Measurements from ENCODE around the gene ERBB4.

DNA sequence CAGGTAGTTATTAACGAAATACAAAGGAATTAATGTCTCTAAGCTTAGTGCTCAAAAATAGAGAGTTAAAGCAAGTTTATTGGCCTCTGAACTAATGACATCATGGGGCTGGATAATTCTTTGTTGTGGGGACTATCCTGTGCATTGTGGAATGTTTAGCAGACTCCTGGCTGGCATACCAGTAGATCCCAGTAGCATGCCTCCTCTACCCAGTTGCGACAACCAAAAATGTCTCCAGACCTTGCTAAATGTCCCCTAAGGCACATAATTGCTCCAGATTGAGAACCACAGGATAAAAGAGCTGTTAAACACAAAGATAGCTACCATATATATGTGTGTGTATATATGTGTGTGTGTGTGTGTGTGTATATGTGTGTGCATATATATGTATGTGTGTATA lies 194.5 kb downstream of the ERBB4 start:
- TF ChIP-seq, protein P1, sequence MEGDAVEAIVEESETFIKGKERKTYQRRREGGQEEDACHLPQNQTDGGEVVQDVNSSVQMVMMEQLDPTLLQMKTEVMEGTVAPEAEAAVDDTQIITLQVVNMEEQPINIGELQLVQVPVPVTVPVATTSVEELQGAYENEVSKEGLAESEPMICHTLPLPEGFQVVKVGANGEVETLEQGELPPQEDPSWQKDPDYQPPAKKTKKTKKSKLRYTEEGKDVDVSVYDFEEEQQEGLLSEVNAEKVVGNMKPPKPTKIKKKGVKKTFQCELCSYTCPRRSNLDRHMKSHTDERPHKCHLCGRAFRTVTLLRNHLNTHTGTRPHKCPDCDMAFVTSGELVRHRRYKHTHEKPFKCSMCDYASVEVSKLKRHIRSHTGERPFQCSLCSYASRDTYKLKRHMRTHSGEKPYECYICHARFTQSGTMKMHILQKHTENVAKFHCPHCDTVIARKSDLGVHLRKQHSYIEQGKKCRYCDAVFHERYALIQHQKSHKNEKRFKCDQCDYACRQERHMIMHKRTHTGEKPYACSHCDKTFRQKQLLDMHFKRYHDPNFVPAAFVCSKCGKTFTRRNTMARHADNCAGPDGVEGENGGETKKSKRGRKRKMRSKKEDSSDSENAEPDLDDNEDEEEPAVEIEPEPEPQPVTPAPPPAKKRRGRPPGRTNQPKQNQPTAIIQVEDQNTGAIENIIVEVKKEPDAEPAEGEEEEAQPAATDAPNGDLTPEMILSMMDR (IDR thresholded peaks at IDR 0.05): no peak
- TF ChIP-seq POLR2AphosphoS2 (conservative IDR thresholded peaks at IDR 0.05; ENCODE audit: low read length) (no peak), HDAC2 (IDR thresholded peaks at IDR 0.05) (no peak)
